Astrocyte (in vitro differentiated cells and primary cell): Measurements from ENCODE around the gene AMER3.

Experiments
- EZH2 ChIP-seq: IDR thresholded peaks from 2 replicates; pipeline ENCODE4 v1.6.1; 2012; ENCODE audit warnings: mild to moderate bottlenecking, low read length, inconsistent platforms; ENCODE audit not compliant: insufficient read depth
- TF ChIP-seq, protein P1 (sequence below): IDR thresholded peaks from 2 replicates; pipeline ENCODE4 v1.5.1; 2011; ENCODE audit warnings: low read depth, mild to moderate bottlenecking, inconsistent platforms, low read length, moderate library complexity; ENCODE audit not compliant: insufficient read depth

DNA sequence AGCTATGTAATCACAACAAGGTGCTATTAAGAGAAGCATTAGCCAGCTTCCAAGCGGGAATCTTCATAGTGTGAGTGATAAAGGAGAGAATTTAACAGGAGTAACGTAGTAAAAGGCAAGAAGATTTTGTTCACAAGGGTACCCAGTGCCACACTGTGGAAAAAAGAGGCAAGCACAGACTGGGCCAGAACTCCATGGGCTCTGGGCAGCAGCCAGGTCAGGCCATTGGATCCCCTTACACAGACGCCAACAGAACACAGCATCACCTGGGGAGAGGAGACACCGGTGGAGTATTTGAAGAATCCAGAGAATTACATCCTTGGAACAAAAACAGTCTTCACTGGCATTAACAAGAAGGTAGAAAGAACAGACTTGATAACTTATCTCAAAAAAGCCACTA lies 21.2 kb downstream of the AMER3 start:
- TF ChIP-seq, protein P1, sequence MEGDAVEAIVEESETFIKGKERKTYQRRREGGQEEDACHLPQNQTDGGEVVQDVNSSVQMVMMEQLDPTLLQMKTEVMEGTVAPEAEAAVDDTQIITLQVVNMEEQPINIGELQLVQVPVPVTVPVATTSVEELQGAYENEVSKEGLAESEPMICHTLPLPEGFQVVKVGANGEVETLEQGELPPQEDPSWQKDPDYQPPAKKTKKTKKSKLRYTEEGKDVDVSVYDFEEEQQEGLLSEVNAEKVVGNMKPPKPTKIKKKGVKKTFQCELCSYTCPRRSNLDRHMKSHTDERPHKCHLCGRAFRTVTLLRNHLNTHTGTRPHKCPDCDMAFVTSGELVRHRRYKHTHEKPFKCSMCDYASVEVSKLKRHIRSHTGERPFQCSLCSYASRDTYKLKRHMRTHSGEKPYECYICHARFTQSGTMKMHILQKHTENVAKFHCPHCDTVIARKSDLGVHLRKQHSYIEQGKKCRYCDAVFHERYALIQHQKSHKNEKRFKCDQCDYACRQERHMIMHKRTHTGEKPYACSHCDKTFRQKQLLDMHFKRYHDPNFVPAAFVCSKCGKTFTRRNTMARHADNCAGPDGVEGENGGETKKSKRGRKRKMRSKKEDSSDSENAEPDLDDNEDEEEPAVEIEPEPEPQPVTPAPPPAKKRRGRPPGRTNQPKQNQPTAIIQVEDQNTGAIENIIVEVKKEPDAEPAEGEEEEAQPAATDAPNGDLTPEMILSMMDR, result no peak
- no peak for TF ChIP-seq EZH2
